HEK293 (cell line): ENCODE data around the gene IBTK.

Source experiments
- CTCF ChIA-PET: fragments of 350-600 bp; formaldehyde crosslinking; extraction: SDS; loops from one replicate; lab custom pipeline; 2021; ENCODE audit warnings: antibody characterized with exemption; lab: Yijun Ruan, JAX
- POLR2A ChIA-PET: fragments of 300-600 bp; formaldehyde crosslinking; extraction: SDS; loops from one replicate; lab custom pipeline; 2020; ENCODE audit warnings: antibody characterized with exemption, inconsistent platforms; lab: Yijun Ruan, JAX
- H3K27ac ChIP-seq: fragments of 200-500 bp; sonication (Bioruptor generic); 2 replicates; pipeline ENCODE4 v1.5.1; 2014; ENCODE audit warnings: low read depth, low read length, control low read depth, inconsistent platforms; ENCODE audit errors: extremely low read depth
- H3K36me3 ChIP-seq, 2 experiments: fragments of 200-500 bp in 1 of 2; sonication (Bioruptor generic) in 1 of 2; 1 replicate in 1 of 2; 2 replicates in 1 of 2; pipeline ENCODE4 v1.5.1; 2014 to 2017; ENCODE audit warnings: inconsistent platforms in 2 of 2, low read length in 2 of 2; ENCODE audit not compliant: control insufficient read depth in 2 of 2, insufficient read depth in 1 of 2
- H3K4me1 ChIP-seq: fragments of 200-500 bp; sonication (Bioruptor generic); 2 replicates; pipeline ENCODE4 v1.5.1; 2014; ENCODE audit warnings: mild to moderate bottlenecking, low read length, inconsistent platforms; ENCODE audit not compliant: control insufficient read depth, insufficient read depth
- H3K4me3 ChIP-seq: 2 replicates; pipeline ENCODE4 v1.5.1; 2011; ENCODE audit warnings: low read depth, mild to moderate bottlenecking, control low read depth, low read length, moderate library complexity
- H3K9me3 ChIP-seq: fragments of 200-500 bp; sonication (Bioruptor generic); 2 replicates; pipeline ENCODE4 v1.5.1; 2014; ENCODE audit warnings: low read depth, low read length, inconsistent platforms; ENCODE audit not compliant: control insufficient read depth, insufficient read depth
- HOXC10 ChIP-seq: sonication (generic); formaldehyde crosslinking; IDR thresholded peaks from 2 replicates; pipeline ENCODE4 v1.8.1; 2023; ENCODE audit warnings: mild to moderate bottlenecking, missing genetic modification reagents
- IKZF3 ChIP-seq: fragments of 450-650 bp; IDR thresholded peaks from 2 replicates; pipeline ENCODE4 v1.5.0; 2018; ENCODE audit warnings: missing biosample characterization, mild to moderate bottlenecking, missing genetic modification characterization, moderate library complexity
- RBAK ChIP-seq: fragments of 450-650 bp; formaldehyde crosslinking; IDR thresholded peaks from 2 replicates; pipeline ENCODE4 v1.5.1; 2016; ENCODE audit warnings: missing biosample characterization, missing genetic modification characterization
- YY2 ChIP-seq: fragments of 450-650 bp; formaldehyde crosslinking; IDR thresholded peaks from 2 replicates; pipeline ENCODE4 v1.5.1; 2016; ENCODE audit warnings: missing biosample characterization, missing genetic modification characterization
- ZBTB1 ChIP-seq: fragments of 450-650 bp; formaldehyde crosslinking; IDR thresholded peaks from 2 replicates; pipeline ENCODE4 v1.5.1; 2016; ENCODE audit warnings: missing biosample characterization, missing genetic modification characterization
- ZNF140 ChIP-seq: fragments of 450-650 bp; formaldehyde crosslinking; IDR thresholded peaks from 2 replicates; pipeline ENCODE4 v1.5.1; 2016; ENCODE audit warnings: missing biosample characterization, missing genetic modification characterization
- ZNF16 ChIP-seq: fragments of 450-650 bp; formaldehyde crosslinking; IDR thresholded peaks from 2 replicates; pipeline ENCODE4 v1.5.1; 2016; ENCODE audit warnings: low read depth, missing biosample characterization, missing genetic modification characterization
- ZNF239 ChIP-seq: fragments of 450-650 bp; formaldehyde crosslinking; IDR thresholded peaks from 2 replicates; pipeline ENCODE4 v1.5.1; 2016; ENCODE audit warnings: missing biosample characterization, missing genetic modification characterization
- ZNF274 ChIP-seq, 2 experiments: fragments of 200-500 bp in 1 of 2; fragments of 450-650 bp in 1 of 2; sonication (Bioruptor generic) in 1 of 2; formaldehyde crosslinking in 1 of 2; IDR thresholded peaks; 2 replicates each; pipeline versions ENCODE4 v1.5.1 to v1.6.1; 2014 to 2016; ENCODE audit warnings: borderline replicate concordance in 1 of 2, inconsistent platforms in 1 of 2, low read length in 1 of 2, missing biosample characterization in 1 of 2, missing genetic modification characterization in 1 of 2
- ZNF280C ChIP-seq: fragments of 450-650 bp; formaldehyde crosslinking; IDR thresholded peaks from 2 replicates; pipeline ENCODE4 v1.5.1; 2016; ENCODE audit warnings: missing biosample characterization, missing genetic modification characterization
- ZNF280D ChIP-seq: fragments of 450-650 bp; formaldehyde crosslinking; IDR thresholded peaks from 2 replicates; pipeline ENCODE4 v1.5.1; 2016; ENCODE audit warnings: missing biosample characterization, missing genetic modification characterization
- ZNF324 ChIP-seq: fragments of 450-650 bp; formaldehyde crosslinking; IDR thresholded peaks from 2 replicates; pipeline ENCODE4 v1.5.1; 2016; ENCODE audit warnings: missing biosample characterization, missing genetic modification characterization
- ZNF335 ChIP-seq: fragments of 450-650 bp; formaldehyde crosslinking; conservative IDR thresholded peaks from 2 replicates; pipeline ENCODE4 v1.5.1; 2016; ENCODE audit warnings: missing biosample characterization, missing genetic modification characterization
- ZNF37A ChIP-seq: fragments of 450-650 bp; IDR thresholded peaks from 2 replicates; pipeline ENCODE4 v1.5.1; 2018; ENCODE audit warnings: missing biosample characterization, missing genetic modification characterization
- ZNF394 ChIP-seq: fragments of 450-650 bp; formaldehyde crosslinking; IDR thresholded peaks from 2 replicates; pipeline ENCODE4 v1.5.1; 2016; ENCODE audit warnings: missing biosample characterization, missing genetic modification characterization, mild to moderate bottlenecking, moderate library complexity, borderline replicate concordance
- ZNF513 ChIP-seq: fragments of 450-650 bp; IDR thresholded peaks from 2 replicates; pipeline ENCODE4 v1.5.1; 2018; ENCODE audit warnings: missing biosample characterization, missing genetic modification characterization
- ZNF544 ChIP-seq: fragments of 450-650 bp; formaldehyde crosslinking; IDR thresholded peaks from 2 replicates; pipeline ENCODE4 v1.5.0; 2017; ENCODE audit warnings: missing biosample characterization, missing genetic modification characterization
- ZNF571 ChIP-seq: fragments of 450-650 bp; formaldehyde crosslinking; IDR thresholded peaks from 2 replicates; pipeline ENCODE4 v1.5.0; 2017; ENCODE audit warnings: missing biosample characterization, missing genetic modification characterization
- ZNF621 ChIP-seq: fragments of 450-650 bp; formaldehyde crosslinking; IDR thresholded peaks from 2 replicates; pipeline ENCODE4 v1.5.1; 2017; ENCODE audit warnings: missing biosample characterization, missing genetic modification characterization
- ZNF624 ChIP-seq: fragments of 450-650 bp; formaldehyde crosslinking; IDR thresholded peaks from 2 replicates; pipeline ENCODE4 v1.5.1; 2017; ENCODE audit warnings: missing biosample characterization, missing genetic modification characterization
- TF ChIP-seq, protein P1 (sequence below): fragments of 450-650 bp; formaldehyde crosslinking; IDR thresholded peaks from 2 replicates; pipeline ENCODE4 v1.5.1; 2016; ENCODE audit warnings: missing biosample characterization, missing genetic modification characterization
- TF ChIP-seq, protein P2 (sequence below): fragments of 450-650 bp; formaldehyde crosslinking; IDR thresholded peaks from 2 replicates; pipeline ENCODE4 v1.5.1; 2016; ENCODE audit warnings: missing biosample characterization, missing genetic modification characterization
- TF ChIP-seq, protein P3 (sequence below): fragments of 450-650 bp; formaldehyde crosslinking; IDR thresholded peaks from 2 replicates; pipeline ENCODE4 v1.5.1; 2016; ENCODE audit warnings: missing biosample characterization, missing genetic modification characterization

Gene IBTK

GRCh38 chr6:82145926-82146452, 101.6 kb downstream of the IBTK start (continued):
- TF ChIP-seq ZNF335 (tag by site-specific recombination) (no peak), ZNF394 (tag by site-specific recombination) (no peak), ZNF571 (tag by site-specific recombination) (no peak)

- no peaks in the 10 kb centered on the region for H3K36me3 ChIP-seq
- H3K4me3 ChIP-seq = no peak overlapping the region; the same call in 1 of the 2 replicates
- peaks cover 5% of the 10 kb centered on the region; the same call in 1 of the 2 replicates for H3K4me1 ChIP-seq
- 0 out of 2 replicates have a peak overlapping the region, but pooled peaks have one; percentile 8 for H3K27ac ChIP-seq
- CTCF ChIA-PET = interaction anchor here (0.5 kb wide), 1 partner anchor 72 kb away, joined by 5 read pairs; no protein-coding TSS in a partner anchor
- no peaks in the 10 kb centered on the region for H3K9me3 ChIP-seq
- POLR2A ChIA-PET = interaction anchor here (0.6 to 1.4 kb wide), 3 partner anchors 215 to 378 kb away, joined by 3 to 5 read pairs (median 3); no protein-coding TSS in a partner anchor
- TF ChIP-seq ZNF624 (tag by site-specific recombination) (no peak), ZNF335 (tag by site-specific recombination) (peak; percentile 30), ZNF140 (tag by site-specific recombination) (no peak), ZNF239 (tag by site-specific recombination) (no peak), YY2 (tag by site-specific recombination) (no peak), ZNF621 (tag by site-specific recombination) (no peak), ZNF280D (tag by site-specific recombination) (no peak), RBAK (0 out of 2 replicates have a peak, but pooled peaks have one; percentile 16), ZNF544 (tag by site-specific recombination) (no peak), ZNF513 (tag by site-specific recombination) (no peak), ZNF274 (IDR thresholded peaks at IDR 0.05; ENCODE audit: low read length) (no peak), ZNF274 (tag by site-specific recombination; IDR thresholded peaks at IDR 0.05; ENCODE audit: borderline replicate concordance) (no peak), HOXC10 (CRISPR knock-in tag) (no peak), ZNF37A (no peak), ZNF324 (no peak), ZNF280C (tag by site-specific recombination) (no peak), IKZF3 (tag by site-specific recombination) (peak; percentile 53; the same call in 1 of the 2 replicates), ZBTB1 (tag by site-specific recombination) (no peak), ZNF16 (tag by site-specific recombination) (no peak)
- TF ChIP-seq, protein P1, sequence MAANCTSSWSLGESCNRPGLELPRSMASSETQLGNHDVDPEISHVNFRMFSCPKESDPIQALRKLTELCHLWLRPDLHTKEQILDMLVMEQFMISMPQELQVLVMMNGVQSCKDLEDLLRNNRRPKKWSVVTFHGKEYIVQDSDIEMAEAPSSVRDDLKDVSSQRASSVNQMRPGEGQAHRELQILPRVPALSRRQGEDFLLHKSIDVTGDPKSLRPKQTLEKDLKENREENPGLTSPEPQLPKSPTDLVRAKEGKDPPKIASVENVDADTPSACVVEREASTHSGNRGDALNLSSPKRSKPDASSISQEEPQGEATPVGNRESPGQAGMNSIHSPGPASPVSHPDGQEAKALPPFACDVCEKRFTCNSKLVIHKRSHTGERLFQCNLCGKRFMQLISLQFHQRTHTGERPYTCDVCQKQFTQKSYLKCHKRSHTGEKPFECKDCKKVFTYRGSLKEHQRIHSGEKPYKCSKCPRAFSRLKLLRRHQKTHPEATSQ (tag by site-specific recombination) = no peak
- TF ChIP-seq, protein P2, sequence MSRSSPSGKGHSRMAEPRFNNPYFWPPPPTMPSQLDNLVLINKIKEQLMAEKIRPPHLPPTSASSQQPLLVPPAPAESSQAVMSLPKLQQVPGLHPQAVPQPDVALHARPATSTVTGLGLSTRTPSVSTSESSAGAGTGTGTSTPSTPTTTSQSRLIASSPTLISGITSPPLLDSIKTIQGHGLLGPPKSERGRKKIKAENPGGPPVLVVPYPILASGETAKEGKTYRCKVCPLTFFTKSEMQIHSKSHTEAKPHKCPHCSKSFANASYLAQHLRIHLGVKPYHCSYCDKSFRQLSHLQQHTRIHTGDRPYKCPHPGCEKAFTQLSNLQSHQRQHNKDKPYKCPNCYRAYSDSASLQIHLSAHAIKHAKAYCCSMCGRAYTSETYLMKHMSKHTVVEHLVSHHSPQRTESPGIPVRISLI (tag by site-specific recombination) = no peak
- TF ChIP-seq, protein P3, sequence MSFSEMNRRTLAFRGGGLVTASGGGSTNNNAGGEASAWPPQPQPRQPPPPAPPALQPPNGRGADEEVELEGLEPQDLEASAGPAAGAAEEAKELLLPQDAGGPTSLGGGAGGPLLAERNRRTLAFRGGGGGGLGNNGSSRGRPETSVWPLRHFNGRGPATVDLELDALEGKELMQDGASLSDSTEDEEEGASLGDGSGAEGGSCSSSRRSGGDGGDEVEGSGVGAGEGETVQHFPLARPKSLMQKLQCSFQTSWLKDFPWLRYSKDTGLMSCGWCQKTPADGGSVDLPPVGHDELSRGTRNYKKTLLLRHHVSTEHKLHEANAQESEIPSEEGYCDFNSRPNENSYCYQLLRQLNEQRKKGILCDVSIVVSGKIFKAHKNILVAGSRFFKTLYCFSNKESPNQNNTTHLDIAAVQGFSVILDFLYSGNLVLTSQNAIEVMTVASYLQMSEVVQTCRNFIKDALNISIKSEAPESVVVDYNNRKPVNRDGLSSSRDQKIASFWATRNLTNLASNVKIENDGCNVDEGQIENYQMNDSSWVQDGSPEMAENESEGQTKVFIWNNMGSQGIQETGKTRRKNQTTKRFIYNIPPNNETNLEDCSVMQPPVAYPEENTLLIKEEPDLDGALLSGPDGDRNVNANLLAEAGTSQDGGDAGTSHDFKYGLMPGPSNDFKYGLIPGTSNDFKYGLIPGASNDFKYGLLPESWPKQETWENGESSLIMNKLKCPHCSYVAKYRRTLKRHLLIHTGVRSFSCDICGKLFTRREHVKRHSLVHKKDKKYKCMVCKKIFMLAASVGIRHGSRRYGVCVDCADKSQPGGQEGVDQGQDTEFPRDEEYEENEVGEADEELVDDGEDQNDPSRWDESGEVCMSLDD (tag by site-specific recombination) = no peak
Observed at GRCh38 chr6:82144852-82145340, 102.6 kb downstream of the IBTK start.
